ENCODE data around the gene ZNF277.

DNA sequence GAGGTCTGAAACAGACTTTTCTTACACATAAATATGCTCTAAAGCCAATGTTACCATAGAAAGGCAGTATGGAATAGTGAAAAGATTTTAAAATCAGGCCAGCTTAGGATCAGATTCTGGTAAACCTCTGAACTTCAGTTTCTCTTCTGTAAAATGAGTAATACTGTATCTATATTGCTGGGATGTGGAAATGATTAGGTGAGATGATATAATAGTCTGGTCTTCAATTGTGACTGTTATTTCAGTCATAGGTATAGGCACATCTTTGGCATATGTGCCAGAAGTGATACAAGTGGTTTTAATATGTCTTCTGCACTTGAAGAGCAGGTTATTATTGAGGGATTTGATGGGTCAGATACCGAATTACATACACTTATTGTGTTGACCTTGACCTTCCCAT is 7.2 kb downstream of the ZNF277 start:
- TF ChIP-seq, protein P1, sequence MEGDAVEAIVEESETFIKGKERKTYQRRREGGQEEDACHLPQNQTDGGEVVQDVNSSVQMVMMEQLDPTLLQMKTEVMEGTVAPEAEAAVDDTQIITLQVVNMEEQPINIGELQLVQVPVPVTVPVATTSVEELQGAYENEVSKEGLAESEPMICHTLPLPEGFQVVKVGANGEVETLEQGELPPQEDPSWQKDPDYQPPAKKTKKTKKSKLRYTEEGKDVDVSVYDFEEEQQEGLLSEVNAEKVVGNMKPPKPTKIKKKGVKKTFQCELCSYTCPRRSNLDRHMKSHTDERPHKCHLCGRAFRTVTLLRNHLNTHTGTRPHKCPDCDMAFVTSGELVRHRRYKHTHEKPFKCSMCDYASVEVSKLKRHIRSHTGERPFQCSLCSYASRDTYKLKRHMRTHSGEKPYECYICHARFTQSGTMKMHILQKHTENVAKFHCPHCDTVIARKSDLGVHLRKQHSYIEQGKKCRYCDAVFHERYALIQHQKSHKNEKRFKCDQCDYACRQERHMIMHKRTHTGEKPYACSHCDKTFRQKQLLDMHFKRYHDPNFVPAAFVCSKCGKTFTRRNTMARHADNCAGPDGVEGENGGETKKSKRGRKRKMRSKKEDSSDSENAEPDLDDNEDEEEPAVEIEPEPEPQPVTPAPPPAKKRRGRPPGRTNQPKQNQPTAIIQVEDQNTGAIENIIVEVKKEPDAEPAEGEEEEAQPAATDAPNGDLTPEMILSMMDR (IDR thresholded peaks at IDR 0.05; ENCODE audit: poor library complexity) = no peak
- TF ChIP-seq EZH2 (IDR thresholded peaks at IDR 0.05; ENCODE audit: borderline replicate concordance) (no peak), EZH2phosphoT487 (IDR thresholded peaks at IDR 0.05; ENCODE audit: low read depth, severe bottlenecking, unreplicated experiment) (no peak)

All from hepatocyte (in vitro differentiated cells).